ENCODE results near the gene TMPRSS11B.

DNA sequence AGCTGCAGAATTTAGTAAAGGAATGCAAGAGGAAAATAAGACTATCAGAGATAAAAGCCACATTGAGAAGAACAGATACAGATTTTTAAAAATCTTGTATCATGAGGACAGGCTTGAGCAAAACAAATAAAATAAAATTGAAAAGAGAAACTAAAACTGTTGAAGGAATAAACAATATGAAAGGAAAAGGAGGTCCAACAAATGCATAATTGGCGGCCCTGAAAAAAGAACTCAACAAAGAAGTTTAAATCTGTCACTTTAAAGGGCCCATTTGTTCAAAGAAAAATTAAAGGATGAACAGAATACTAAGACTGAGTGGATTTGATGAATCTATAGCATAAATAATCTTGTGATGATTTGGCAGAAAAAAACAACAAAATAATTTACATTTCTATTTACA is 36.5 kb downstream of the TMPRSS11B start:
- no peak for TF ChIP-seq ZFX (IDR thresholded peaks at IDR 0.05)
- TF ChIP-seq, protein P1, sequence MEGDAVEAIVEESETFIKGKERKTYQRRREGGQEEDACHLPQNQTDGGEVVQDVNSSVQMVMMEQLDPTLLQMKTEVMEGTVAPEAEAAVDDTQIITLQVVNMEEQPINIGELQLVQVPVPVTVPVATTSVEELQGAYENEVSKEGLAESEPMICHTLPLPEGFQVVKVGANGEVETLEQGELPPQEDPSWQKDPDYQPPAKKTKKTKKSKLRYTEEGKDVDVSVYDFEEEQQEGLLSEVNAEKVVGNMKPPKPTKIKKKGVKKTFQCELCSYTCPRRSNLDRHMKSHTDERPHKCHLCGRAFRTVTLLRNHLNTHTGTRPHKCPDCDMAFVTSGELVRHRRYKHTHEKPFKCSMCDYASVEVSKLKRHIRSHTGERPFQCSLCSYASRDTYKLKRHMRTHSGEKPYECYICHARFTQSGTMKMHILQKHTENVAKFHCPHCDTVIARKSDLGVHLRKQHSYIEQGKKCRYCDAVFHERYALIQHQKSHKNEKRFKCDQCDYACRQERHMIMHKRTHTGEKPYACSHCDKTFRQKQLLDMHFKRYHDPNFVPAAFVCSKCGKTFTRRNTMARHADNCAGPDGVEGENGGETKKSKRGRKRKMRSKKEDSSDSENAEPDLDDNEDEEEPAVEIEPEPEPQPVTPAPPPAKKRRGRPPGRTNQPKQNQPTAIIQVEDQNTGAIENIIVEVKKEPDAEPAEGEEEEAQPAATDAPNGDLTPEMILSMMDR (conservative IDR thresholded peaks at IDR 0.05) = no peak

All from C4-2B (cell line).